Activated CD4-positive, alpha-beta memory T cell treated with anti-CD3 and anti-CD28 coated beads, Interleukin-2, amount 10 ng/mL, durations not matched to agents 7 days and 5 days (primary cell): Measurements from ENCODE around the gene CTF1. TPM values are rescaled to one million over a fixed set of nuclear protein-coding genes. Genes with fewer than 3 reads are reported as not detected.

Experiments used
- total RNA-seq, 2 experiments: library from RNA; stranded (reverse); gene quantifications; one replicate each; pipeline ENCODE4 v1.2.3, GENCODE V29; 2021

Gene CTF1
- total RNA-seq, 2 experiments from 2014 or later = 0.20 to 0.25 TPM

Other genes with a start within 250 kb of the CTF1 start
- gene PRR14, start 245.7 kb upstream of the CTF1 start, total RNA-seq = 10 to 100 TPM; 78.4 to 86.1 TPM
- gene FBRS, start 238.2 kb upstream of the CTF1 start, total RNA-seq = 100 to 1,000 TPM; 106 to 107 TPM
- gene SRCAP, start 197.4 kb upstream of the CTF1 start, total RNA-seq = 10 to 100 TPM; 63.2 to 65.0 TPM
- gene PHKG2, start 148.2 kb upstream of the CTF1 start, total RNA-seq = 10 to 100 TPM; 34.5 to 38.6 TPM
- gene CFAP119, start 134.6 kb upstream of the CTF1 start, total RNA-seq = 1 to 10 TPM; 3.1 to 4.1 TPM
- 10 to 100 TPM; 96.1 to 96.2 TPM for gene RNF40, start 134.3 kb upstream of the CTF1 start, total RNA-seq
- gene ZNF629, start 109.4 kb upstream of the CTF1 start, total RNA-seq = 1 to 10 TPM; 1.0 to 1.2 TPM
- gene BCL7C, start 2.5 kb upstream of the CTF1 start, total RNA-seq = 10 to 100 TPM; 22.3 to 23.5 TPM
- 10 to 100 TPM; 25.8 to 27.2 TPM for gene FBXL19, start 27.0 kb downstream of the CTF1 start, total RNA-seq
- gene ORAI3, start 52.5 kb downstream of the CTF1 start, total RNA-seq = 10 to 100 TPM; 30.3 to 33.6 TPM
- gene SETD1A, start 61.1 kb downstream of the CTF1 start, total RNA-seq = 10 to 100 TPM; 18.8 to 20.3 TPM
- gene HSD3B7, start 88.6 kb downstream of the CTF1 start, total RNA-seq = 1 to 10 TPM; 7.1 to 7.5 TPM
- 1 to 10 TPM; 1.5 to 1.7 TPM for gene STX1B, start 114.0 kb downstream of the CTF1 start, total RNA-seq
- 10 to 100 TPM; 67.2 to 70.0 TPM for gene STX4, start 136.9 kb downstream of the CTF1 start, total RNA-seq
- 10 to 100 TPM; 13.9 to 17.4 TPM for gene ZNF668, start 177.6 kb downstream of the CTF1 start, total RNA-seq
- 10 to 100 TPM; 31.9 to 32.1 TPM for gene ZNF646, start 177.8 kb downstream of the CTF1 start, total RNA-seq
- 1 to 10 TPM; 4.7 to 4.9 TPM for gene PRSS53, start 192.3 kb downstream of the CTF1 start, total RNA-seq
- 10 to 100 TPM; 66.0 to 66.1 TPM for gene VKORC1, start 198.2 kb downstream of the CTF1 start, total RNA-seq
- 10 to 100 TPM; 32.9 to 34.4 TPM for gene BCKDK, start 211.8 kb downstream of the CTF1 start, total RNA-seq
- 10 to 100 TPM; 43.7 to 44.3 TPM for gene KAT8, start 221.1 kb downstream of the CTF1 start, total RNA-seq
- not detected for gene PRSS8, start 239.1 kb downstream of the CTF1 start, total RNA-seq